ENCODE data around the gene ZSCAN32. TPM values are rescaled to one million over a fixed set of nuclear protein-coding genes. Genes with fewer than 3 reads are reported as not detected.

The ZSCAN32 gene
- total RNA-seq, 1 experiment from 2014 or later = 20.0 TPM

- intact Hi-C loops (cut with micrococcal nuclease) = no loop called here
- POLR2A ChIA-PET = no interaction called here
- RAD21 ChIA-PET (ENCODE audit: low non-redundant PET in 1 of 2, low total read pairs in 2 of 2, uncharacterized antibody in 2 of 2, unreplicated experiment in 2 of 2) = no interaction called here
- no peak for DNase-seq (ENCODE audit: low read depth, low spot score)
- Histone ChIP-seq H3K79me2 (ENCODE audit: insufficient read depth, low read length) (no peaks in the 10 kb centered on the region), H3K9me3 (ENCODE audit: control insufficient read depth in 1 of 2, insufficient read depth in 1 of 2, low read depth in 1 of 2, low read length in 2 of 2) (no peaks in the 10 kb centered on the region), H3K27me3 (ENCODE audit: insufficient read depth, low read length) (no peaks in the 10 kb centered on the region), H3K4me3 (replicated peaks in 1 of 2; ENCODE audit: low read depth in 1 of 2, low read length in 2 of 2) (no peak overlapping the region), H3K36me3 (ENCODE audit: control insufficient read depth in 1 of 2, insufficient read depth in 2 of 2, low read length in 2 of 2) (no peaks in the 10 kb centered on the region), H2AFZ (ENCODE audit: low read depth, low read length, poor library complexity, severe bottlenecking) (no peak overlapping the region), H3K4me1 (ENCODE audit: control insufficient read depth in 1 of 2, insufficient read depth in 2 of 2, low read length in 2 of 2) (no peaks in the 10 kb centered on the region), H4K20me1 (ENCODE audit: insufficient read depth) (no peaks in the 10 kb centered on the region), H3K4me2 (ENCODE audit: low read length) (no peak overlapping the region), H3K27ac (ENCODE audit: low read depth, low read length) (no peak overlapping the region), H3K9me2 (ENCODE audit: insufficient read depth) (no peaks in the 10 kb centered on the region), H3K9ac (ENCODE audit: low read length) (no peak overlapping the region)
- no peak for TF ChIP-seq EZH2phosphoT487 (IDR thresholded peaks at IDR 0.05; ENCODE audit: borderline replicate concordance)
- TF ChIP-seq SP1 (IDR thresholded peaks at IDR 0.05; ENCODE audit: low read depth) = no peak
- CTCF ChIA-PET = no interaction called here
- BruUV-seq (replicated peaks) = no TSS peak
- ATAC-seq = no peak
Observed at GRCh38 chr16:3364774-3365427, 35.9 kb downstream of the ZSCAN32 start.

GRCh38 chr16:3363793-3364192 lies 37.0 kb downstream of the ZSCAN32 start:
- no peaks in the 10 kb centered on the region for H3K27me3 ChIP-seq (ENCODE audit: insufficient read depth, low read length)
- no peak overlapping the region for H3K27ac ChIP-seq (ENCODE audit: low read depth, low read length)
- intact Hi-C loops (cut with micrococcal nuclease) = no loop called here
- H3K9me2 ChIP-seq (ENCODE audit: insufficient read depth) = no peaks in the 10 kb centered on the region
- CTCF ChIA-PET = no interaction called here
- no peak overlapping the region for H3K9ac ChIP-seq (ENCODE audit: low read length)
- H3K4me2 ChIP-seq (ENCODE audit: low read length) = no peak overlapping the region
- H3K9me3 ChIP-seq (ENCODE audit: control insufficient read depth in 1 of 2, insufficient read depth in 1 of 2, low read depth in 1 of 2, low read length in 2 of 2) = no peaks in the 10 kb centered on the region
- H4K20me1 ChIP-seq (ENCODE audit: insufficient read depth) = no peaks in the 10 kb centered on the region
- TF ChIP-seq ATF3 (IDR thresholded peaks at IDR 0.05) (no peak), RAD21 (IDR thresholded peaks at IDR 0.05; ENCODE audit: low read depth) (0 out of 2 replicates have a peak, but pooled peaks have one; percentile 13), MAX (IDR thresholded peaks at IDR 0.05) (no peak)
- peak; percentile 50 for ATAC-seq
- no peak overlapping the region for H3K4me3 ChIP-seq (replicated peaks in 1 of 2; ENCODE audit: low read depth in 1 of 2, low read length in 2 of 2)
- RAD21 ChIA-PET (ENCODE audit: low non-redundant PET in 1 of 2, low total read pairs in 2 of 2, uncharacterized antibody in 2 of 2, unreplicated experiment in 2 of 2) = no interaction called here
- BruUV-seq (replicated peaks) = no TSS peak
- no peaks in the 10 kb centered on the region for H3K36me3 ChIP-seq (ENCODE audit: control insufficient read depth in 1 of 2, insufficient read depth in 2 of 2, low read length in 2 of 2)
- peak; percentile 22 for DNase-seq (ENCODE audit: low read depth, low spot score)
- no peak overlapping the region for H2AFZ ChIP-seq (ENCODE audit: low read depth, low read length, poor library complexity, severe bottlenecking)
- no peaks in the 10 kb centered on the region for H3K4me1 ChIP-seq (ENCODE audit: control insufficient read depth in 1 of 2, insufficient read depth in 2 of 2, low read length in 2 of 2)
- POLR2A ChIA-PET = no interaction called here
- H3K79me2 ChIP-seq (ENCODE audit: insufficient read depth, low read length) = no peaks in the 10 kb centered on the region

Data from HCT116 (cell line).